Limb (tissue), 2 donors: ENCODE results near the gene DLST.

Experiments used
- DNase-seq, 2 donors: peaks; one replicate each; pipeline ENCODE4 v3.0.0-alpha.2; 2016; ENCODE audit errors: extremely low spot score in 2 of 2

Gene DLST

DNA sequence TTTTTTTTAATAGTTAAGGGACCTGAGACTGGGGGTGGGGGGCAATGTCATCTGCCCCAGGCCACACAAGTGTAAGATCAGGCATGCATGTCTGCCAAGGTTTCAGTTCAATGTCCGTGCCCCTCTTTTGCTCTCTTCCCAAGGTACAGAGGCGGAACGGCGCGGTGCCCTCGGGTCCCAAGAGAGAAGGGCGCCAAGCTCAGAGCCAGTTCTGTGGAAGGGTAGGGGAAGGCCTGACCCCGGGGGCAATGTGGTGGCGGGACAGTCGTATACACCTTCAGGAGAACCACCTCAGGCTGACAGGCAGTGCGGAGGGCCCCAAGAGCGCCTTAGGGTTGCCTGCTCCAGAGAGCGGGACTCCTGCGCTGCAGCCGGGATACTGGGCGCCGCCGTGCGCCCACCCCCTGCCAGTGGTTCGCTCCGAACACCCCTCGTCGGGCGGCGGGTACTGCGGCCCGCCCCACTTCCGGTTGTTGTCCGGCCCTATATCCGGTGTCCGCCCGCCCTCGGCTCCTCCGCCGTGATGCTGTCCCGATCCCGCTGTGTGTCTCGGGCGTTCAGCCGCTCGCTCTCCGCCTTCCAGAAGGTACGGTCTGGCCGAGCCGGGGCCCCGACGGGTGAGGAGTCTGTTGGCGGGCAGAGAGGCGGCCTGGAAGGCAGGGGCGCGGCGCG lies at the start of gene DLST:
TSS of gene DLST (plus strand) at position 486 of the 672 bp plus-strand sequence. CDS start at position 524, 38 bp downstream.
- DNase-seq = peak; percentile 85 to 94

DNA sequence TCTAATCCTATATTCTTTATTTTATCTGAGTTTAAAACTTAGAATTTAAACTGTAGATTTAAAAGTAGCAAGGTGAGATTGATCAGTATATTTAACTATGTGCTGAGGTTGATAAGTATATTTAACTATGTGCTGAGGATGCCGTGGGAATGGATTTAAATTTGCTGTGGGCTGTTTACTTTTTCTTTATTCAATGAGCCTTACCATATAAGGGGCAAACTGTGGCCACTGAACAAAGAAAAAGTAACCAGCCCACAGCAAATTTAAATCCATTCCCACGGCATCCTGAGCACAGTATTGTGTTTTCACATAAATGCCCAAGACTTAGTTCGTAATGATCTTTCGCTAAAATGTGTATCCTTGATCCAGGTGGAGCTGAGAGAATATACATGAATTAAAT lies 48.9 kb upstream of the DLST start:
- no peak for DNase-seq

DNA sequence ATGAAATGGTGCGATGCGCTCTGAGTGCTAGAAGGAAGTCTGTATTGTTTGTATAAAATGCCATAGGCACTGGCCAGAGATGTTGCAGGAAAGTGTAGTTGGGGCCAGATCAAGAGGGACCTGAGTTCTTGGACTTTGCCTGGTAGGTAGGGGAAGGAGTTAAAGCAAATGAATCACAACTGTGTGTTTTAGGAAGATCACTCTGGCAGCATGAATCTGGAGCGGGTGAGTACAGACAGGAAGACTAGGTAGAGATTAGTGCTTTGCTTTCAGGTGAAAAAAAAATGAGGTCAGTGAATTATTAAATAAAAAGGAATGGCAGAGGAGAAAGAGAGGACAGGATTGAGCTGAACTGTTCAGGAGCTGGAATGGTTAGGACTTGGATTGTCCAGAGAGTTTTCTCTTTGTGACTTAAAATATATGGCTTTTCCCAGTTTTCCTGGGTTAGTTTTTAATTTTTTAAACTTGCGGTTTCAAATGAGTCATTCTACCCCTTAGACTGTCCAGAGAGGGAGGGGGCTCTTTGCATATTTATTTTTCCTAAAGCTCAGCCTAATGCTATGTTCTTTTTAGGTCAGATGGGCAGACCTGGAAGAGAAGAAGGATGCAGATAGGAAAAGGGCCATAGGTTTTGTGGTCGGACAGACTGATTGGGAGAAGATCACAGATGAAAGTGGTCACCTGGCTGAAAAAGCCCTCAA lies 46.9 kb upstream of the DLST start:
- no peak for DNase-seq

DNA sequence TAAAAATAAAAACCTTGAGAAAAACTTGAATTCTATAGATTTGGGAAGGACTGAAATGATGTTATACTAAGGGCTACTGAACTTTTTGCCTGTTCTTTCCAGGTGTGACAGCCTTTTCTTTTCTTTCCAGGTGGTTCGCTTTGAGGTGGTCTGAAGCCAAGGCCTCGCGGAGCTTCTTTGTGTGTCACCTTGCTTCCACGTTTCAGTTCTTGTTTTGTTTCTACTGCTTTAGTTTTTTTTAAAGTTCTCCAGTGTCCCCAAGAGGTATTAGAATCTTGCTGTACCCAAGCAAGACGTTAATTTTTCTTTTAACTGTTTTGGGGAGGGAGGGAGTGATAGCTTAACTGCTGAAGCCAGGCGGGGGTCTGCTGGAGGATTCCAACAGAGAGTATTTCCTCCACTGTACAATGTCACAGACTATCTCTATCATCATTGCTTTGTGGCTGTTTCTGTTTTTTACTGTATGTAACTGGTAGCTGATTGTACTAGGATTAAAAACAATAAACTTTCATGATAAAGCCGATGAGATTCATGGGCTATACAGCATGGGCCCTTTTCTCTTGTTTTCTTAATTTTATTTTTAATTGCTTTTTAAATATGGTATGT lies 46.0 kb upstream of the DLST start:
- no peak for DNase-seq

DNA sequence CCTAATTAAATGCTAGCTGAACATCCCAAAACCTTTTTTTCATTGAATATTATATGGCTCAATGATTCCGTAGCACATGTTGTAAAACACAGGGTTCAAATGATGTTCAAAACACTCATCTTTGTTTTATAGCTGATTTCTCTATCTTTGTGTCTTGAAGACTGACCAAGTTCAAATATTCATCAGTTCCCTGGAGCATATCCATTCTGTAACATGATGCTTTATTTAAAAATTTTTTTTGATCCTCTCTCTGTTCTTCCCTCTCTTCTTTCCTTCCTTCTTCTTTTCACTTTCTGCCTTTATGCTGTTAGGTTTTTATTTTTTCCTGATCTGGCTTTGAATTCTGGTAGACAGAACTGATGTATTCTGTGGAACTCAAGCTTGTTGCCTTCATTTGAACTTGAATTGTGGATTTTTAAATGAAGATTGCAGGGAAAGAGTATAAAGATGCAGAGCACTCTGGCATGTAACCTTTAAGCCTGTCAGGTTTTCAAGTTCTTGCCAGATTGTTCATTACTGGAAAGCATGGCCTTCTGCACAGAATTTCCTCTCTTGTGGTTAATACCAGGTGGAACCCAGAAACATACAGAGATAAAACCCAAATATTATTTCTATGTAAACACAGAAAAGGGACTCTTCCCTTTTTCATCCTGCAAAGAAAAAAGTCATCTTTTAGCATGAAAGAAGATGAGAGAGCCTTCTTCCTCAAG lies 45.3 kb upstream of the DLST start:
- DNase-seq = no peak

DNA sequence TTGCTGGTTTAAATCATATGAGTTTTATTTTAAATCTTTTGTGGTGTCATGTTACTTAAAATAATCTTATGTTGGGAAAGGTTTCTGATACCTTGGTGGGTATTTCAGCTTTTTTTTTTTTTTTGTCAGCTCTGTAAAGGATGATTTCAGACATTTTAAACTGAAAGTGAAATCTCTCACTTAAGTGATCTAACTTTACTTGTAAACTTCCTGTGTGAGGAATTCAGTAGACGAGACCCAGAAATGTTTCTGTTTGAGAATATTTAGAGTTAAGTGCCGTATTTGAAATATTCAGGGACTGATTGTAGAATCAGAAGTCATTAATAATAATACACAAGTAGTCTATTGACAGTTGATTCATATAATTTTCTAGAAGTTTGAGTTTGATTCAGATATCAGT lies 43.5 kb upstream of the DLST start:
- DNase-seq = no peak

DNA sequence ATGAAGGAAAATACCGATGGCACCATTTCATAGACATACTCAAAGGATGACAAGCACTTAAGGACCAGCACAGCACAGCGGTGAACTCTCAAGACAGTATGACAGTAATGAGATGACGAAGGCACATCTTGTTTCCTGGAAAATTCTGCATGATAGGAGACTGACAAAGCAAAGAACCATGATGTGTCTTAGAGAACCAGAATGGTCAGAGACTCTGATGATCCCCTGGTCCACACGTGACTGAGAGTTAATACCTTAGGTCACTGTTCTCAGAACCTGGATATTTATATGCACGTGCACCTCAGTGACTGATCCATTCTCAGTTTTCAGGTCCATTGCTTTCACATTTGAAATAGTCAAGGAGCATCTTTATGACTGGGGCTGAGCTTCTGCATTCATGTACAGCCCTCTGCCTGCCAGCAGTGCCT lies 41.1 kb upstream of the DLST start:
- no peak for DNase-seq

DNA sequence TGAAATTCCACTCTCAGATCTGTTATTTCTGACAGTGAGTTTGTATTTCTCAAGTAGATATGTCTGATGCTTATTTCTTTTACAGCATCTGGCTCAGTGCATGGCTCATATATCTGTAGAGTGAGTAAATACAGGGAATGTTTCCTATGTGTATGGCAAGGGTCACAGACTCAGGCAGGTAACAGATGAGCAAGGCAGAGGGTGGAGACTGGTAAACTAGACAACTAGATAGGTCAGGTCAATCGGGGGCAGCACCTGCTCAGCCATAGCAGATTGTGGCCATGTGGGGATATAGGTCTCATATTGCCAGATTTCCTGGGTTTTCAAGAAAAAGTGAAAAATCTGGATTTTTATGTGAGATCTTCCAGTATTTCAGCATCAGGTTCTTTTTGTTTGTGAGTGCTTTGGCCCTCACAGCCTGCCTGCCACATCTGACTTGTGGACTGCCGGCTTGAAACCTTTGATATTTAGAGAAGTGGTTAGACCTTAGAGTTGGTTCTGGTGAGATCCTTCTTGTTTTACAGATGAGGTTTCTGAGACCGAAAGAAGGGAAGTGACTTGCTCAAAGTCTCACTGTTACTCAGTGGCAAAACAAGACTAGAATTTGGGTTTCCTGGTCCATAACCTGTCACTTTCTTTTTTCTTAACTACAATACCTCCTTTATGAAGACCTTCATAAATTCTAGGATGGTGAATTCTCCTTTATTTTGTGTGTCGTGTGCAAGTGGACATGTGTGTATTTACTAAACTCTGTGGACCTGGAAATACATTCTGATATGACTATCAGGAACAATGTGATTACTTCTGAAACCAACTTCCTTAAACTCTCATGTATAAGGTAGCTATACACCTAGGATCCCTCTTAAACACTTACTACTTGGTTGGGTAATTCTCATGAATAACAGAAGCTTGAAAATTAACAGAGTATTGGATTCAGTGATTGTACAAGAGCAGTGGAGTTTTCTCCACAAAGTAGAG lies 40.2 kb upstream of the DLST start:
- no peak for DNase-seq

DNA sequence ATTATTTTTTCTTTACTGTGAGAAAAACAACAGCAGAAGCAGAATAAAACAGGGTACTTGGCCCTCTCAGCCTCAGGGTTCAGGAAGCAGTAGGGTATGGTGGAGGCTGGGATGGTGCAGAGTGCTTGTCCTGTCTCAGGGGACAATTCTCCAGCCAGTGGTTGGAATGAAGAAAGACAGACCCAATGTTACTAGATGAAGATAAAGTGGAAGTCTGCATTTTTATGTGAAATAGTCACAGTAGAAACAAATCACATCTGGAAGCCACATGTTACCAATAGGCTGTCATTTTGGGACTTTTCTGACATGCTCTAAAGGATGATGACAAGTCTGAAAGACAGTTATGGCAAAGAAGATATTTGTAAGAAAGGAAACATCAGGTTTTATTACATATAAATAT lies 38.1 kb upstream of the DLST start:
- peak in 1 of 2 donors; percentile 23 for DNase-seq

DNA sequence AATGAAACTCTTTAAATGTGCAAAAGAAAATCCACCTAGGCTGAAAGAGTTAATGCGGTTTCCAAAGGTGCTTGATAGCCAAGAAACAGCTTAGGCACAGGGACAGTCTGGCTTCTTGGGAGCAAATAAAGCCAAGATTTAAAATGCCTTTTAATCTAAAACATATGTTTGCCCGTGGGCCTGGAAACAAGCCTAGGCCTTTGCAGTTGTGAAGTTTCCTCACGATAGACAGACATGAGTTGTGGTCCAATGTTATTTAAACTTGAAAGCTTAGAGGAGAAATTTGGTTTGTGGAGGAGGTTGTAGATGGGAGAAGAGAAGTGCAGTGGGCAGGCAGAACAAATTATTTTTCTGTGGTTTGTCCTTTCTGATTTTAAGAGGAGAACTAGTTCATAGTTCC lies 35.5 kb upstream of the DLST start:
- peak in 1 of 2 donors; percentile 67 for DNase-seq

DNA sequence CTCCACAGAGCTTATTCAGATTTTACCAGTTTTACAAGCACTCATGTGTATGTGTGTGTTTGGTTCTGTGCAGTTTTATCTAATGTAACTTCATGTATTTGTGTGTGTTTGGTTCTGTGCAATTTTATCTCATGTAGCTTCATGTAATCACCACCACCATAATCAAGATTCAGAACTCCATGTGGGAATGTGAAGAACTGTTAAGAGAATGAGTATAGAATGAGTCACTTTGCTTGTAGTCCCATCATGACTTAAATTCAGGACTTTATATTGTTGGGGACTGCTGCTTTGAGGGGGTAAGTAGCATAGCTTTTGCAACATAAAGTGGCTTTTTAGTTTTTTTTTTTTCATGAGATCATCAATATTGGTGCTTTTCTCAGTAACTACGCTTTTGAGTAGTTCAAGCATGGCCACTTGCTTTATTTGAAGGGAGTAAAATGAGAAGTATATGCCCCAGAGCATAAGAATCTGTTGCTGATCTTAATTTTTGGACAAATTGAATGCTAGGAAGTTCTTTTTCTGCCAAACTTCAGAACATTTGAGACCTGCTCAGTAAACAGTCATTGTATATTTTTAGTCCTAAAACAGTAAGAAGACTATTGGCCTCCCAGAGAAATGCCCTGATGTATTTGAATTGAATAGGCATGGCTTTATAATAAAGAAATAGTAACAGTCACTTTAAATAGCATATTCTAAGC lies 34.6 kb upstream of the DLST start:
- no peak for DNase-seq

DNA sequence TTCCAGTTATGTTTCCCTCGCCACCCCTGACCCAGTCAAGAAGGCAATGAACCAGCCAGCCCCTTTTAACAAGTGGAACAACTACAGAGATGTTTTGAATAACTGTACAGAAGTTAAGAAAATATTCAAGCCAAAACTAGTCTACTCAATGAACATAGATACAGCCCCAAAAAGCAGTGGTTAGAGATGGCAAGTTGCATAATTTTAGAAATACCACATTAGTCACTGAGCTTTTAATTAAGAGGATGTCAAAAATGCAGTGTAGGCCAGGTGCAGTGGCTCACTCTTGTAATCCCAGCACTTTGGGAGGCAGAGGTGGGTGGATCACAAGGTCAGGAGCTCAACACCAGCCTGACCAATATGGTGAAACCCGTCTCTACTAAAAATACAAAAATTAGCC lies 32.9 kb upstream of the DLST start:
- DNase-seq = no peak

DNA sequence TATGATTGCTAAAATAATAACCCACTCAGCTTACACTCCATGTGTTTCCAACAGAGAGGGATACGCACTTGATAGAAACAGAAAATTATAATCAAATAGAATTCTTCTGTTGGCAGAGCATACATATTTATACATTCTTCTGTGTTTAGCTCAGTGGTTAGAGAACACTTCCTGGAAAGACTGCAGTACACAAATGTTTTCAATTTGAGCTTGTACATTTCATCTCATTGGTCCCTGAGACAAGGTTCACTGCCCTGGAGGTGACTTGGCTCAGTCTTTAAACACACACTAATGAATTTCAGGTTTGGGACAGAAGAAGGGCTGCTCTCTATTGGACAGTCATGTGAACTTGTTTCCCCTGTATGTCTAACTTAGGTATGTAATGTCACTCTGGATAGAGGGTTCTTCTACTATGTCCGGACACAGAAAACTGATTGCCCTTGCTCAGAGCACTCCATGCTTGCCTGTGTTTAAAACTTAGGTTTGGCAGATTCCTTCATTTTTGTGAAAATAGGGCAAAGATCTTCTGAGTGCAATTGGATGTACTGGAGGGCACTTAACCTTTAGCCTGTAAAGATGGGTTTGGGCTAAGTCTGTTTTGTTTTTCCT lies 28.7 kb upstream of the DLST start:
- peak in 1 of 2 donors; percentile 71 for DNase-seq

DNA sequence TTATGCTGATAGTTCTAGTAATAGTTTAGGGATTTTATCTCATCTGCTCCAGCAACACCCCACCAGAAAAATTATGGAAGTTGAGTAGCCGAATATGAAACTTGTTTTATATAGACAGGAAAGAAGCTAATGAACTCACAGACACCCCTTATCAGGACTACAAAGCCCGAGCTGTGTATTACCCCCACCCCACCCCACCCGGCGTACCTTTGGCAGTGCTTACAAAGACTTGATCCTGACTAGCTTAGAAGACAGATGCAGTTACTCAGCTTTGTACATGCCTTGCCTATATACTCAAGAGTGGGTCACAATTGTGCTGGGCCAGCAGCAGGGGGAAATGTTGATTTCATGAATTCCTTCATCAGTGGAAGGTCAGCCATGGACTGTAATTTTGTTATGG lies 28.1 kb upstream of the DLST start:
- DNase-seq = no peak

DNA sequence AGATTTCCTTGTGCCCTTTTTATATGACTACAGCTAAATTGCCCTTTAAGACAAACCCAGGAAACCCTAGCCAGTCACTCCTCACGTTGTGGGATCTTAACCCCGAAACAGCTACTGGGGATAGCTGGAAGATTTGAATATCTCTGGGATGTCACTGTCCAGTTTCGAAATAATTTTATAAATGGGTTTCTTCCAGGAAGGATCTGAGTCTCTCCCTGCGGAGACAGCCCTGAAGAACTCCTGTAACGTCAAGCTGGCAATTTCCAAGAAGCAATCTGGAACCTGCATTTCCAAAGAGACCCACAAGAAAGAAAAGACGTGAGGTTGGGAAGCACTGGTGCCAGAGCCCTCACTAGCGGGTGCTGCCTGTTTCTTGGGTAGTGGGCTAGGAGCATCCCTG lies 26.7 kb upstream of the DLST start:
- DNase-seq = no peak

DNA sequence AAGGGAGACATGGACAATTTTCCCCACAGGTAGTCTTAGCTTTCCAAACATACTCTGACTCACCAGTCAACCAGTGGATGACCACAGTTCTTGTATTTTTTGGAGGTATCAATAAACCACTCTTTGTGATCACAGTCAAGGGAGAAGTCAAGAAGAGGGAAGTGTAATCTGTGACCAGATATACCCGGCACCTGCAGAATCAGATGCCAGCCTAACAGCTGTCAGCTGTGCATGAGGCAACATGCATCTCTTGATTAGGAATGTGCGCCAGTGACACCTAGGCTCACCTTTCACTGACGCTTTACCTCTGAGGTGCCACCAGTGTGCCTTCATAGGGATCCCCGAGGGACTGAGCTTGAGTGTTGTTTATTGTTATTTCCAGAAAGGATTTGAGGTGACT lies 25.8 kb upstream of the DLST start:
- DNase-seq = no peak

DNA sequence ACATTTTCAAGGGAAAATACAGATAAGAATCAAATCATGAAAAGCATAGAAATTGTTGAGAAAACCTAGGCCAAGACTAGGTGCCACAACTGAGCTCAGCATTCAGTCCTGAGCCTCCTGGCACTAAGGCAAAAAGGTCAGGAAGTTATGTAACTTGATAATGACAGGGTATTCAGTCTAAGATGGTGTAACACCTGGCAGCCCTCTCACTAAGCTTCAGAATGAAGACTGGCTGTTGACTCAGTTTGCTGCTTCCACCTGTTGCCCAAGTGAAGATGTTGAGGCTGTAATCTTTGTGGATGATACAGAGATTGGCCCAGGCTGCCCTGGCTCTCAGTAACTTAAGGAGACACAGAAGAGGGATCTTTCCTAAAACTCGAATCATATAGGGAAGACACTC lies 25.4 kb upstream of the DLST start:
- no peak for DNase-seq

DNA sequence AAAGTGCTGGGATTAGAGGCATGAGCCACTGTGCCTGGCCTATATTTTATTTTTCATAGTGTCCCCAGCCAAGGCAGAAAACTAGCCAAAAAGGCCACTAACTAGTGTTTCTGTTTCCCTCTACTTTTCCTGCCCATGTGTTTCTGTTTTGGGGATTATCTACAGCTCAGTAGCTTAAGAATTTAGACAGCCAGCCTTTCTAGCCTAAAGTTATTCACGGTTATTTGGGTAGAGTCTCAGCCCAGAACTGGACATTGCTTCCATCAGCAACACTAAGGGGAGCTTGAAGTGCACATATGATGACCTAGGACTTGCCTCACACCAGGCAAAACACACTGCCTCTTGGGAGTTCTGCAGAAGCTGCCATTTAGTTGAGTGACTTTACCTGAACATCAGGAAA lies 23.7 kb upstream of the DLST start:
- no peak for DNase-seq

DNA sequence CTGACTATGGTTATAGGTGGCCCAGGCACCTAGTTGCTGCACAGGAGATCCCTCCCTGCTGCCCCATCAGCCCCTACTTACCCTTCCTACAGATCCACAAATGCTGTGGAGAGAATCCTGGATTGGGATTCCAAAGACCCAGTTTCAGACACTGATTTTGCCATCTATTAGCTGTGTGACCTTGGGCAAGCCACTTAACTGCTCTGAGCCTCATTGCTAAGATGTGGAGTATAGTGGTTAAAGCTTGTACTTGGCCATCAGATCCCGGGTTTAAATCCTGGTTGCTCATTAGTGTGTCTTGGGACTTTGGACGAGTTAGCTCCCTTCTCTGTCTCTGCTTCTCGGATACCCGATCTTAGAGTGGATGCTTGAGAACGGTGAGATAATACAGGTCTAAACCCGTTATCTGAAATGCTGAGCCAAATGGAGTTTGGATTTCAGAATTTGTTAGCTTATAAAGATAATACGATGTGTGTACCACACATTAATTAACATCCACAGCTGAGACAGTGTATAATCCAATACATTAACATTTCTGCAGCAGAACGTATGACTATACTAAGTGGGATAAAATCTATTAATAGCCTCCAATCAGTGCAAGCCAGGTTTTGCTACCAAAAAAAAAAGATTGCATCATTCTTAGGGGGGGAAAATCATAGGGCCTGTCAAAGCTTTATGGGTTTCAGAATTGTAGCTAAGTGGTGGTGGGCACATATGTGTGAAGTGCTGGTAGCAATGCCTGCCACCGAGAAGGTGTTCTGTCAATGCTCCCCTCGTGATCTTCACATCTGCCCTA lies 21.8 kb upstream of the DLST start:
- DNase-seq = no peak
